GM12878 (cell line): ENCODE results near the gene PLEKHG2. TPM values are rescaled to one million over a fixed set of nuclear protein-coding genes. Genes with fewer than 3 reads are reported as not detected.

Experiments
- ATF3 ChIP-seq: IDR thresholded peaks from 2 replicates; pipeline ENCODE4 v1.6.1; 2011; ENCODE audit warnings: low read depth, mild to moderate bottlenecking, low read length, moderate library complexity, borderline replicate concordance; ENCODE audit errors: extremely low read depth
- BCL3 ChIP-seq: IDR thresholded peaks from 2 replicates; pipeline ENCODE4 v1.6.1; 2011; ENCODE audit warnings: borderline replicate concordance, low read depth, mild to moderate bottlenecking, moderate library complexity, low read length; ENCODE audit not compliant: insufficient read depth, poor library complexity, severe bottlenecking
- CREB1 ChIP-seq: IDR thresholded peaks from 2 replicates; pipeline ENCODE4 v1.6.1; 2012; ENCODE audit warnings: low read depth, mild to moderate bottlenecking, inconsistent platforms
- CREM ChIP-seq: IDR thresholded peaks from 2 replicates; pipeline ENCODE4 v1.6.1; 2014; ENCODE audit warnings: antibody characterized with exemption, low read depth
- EED ChIP-seq: sonication (generic); IDR thresholded peaks from 2 replicates; pipeline ENCODE4 v1.6.1; 2016; ENCODE audit warnings: antibody characterized with exemption, low read depth
- ESRRA ChIP-seq: IDR thresholded peaks from 2 replicates; pipeline ENCODE4 v1.6.1; 2012; ENCODE audit warnings: mild to moderate bottlenecking, low read length, improper control_type of control experiment
- IKZF2 ChIP-seq, 2 experiments: fragments of 450-650 bp; IDR thresholded peaks; 2 replicates each; pipeline ENCODE4 v1.6.1; 2017; ENCODE audit warnings: mild to moderate bottlenecking in 2 of 2, moderate library complexity in 2 of 2
- IRF3 ChIP-seq: fragments of 450-650 bp; IDR thresholded peaks from 2 replicates; pipeline ENCODE4 v1.6.1; 2014; ENCODE audit warnings: mild to moderate bottlenecking
- JUND ChIP-seq: IDR thresholded peaks from 2 replicates; pipeline ENCODE4 v1.6.1; 2012; ENCODE audit warnings: low read depth, mild to moderate bottlenecking, low read length, improper control_type of control experiment, moderate library complexity
- KAT2A ChIP-seq: conservative IDR thresholded peaks from 2 replicates; pipeline ENCODE4 v1.6.1; 2011; ENCODE audit warnings: low read depth, low read length; ENCODE audit not compliant: control insufficient read depth
- KLF5 ChIP-seq: fragments of 450-650 bp; IDR thresholded peaks from 2 replicates; pipeline ENCODE4 v1.6.1; 2014; ENCODE audit warnings: mild to moderate bottlenecking; ENCODE audit not compliant: partially characterized antibody
- MAX ChIP-seq: IDR thresholded peaks from 2 replicates; pipeline ENCODE4 v1.6.1; 2012; ENCODE audit warnings: low read depth, low read length, improper control_type of control experiment
- MYC ChIP-seq: IDR thresholded peaks from 2 replicates; pipeline ENCODE4 v1.6.1; 2011; ENCODE audit warnings: mild to moderate bottlenecking, low read length, moderate library complexity, inconsistent platforms; ENCODE audit not compliant: insufficient read depth, insufficient replicate concordance, insufficient read length, severe bottlenecking
- NBN ChIP-seq: fragments of 450-650 bp; IDR thresholded peaks from 2 replicates; pipeline ENCODE4 v1.6.1; 2016
- PAX5 ChIP-seq: IDR thresholded peaks from 2 replicates; pipeline ENCODE4 v1.6.1; 2011; ENCODE audit warnings: low read depth, low read length, borderline replicate concordance
- PML ChIP-seq: IDR thresholded peaks from 2 replicates; pipeline ENCODE4 v1.6.1; 2012; ENCODE audit warnings: low read length, inconsistent platforms
- POU2F2 ChIP-seq: IDR thresholded peaks from 3 replicates; pipeline ENCODE4 v1.6.1; 2011; ENCODE audit warnings: low read depth, mild to moderate bottlenecking, low read length, borderline replicate concordance
- RAD21 ChIP-seq: IDR thresholded peaks from 2 replicates; pipeline ENCODE4 v1.6.1; 2011; ENCODE audit warnings: mild to moderate bottlenecking, low read depth, low read length, moderate library complexity; ENCODE audit not compliant: insufficient read depth
- SP1 ChIP-seq: IDR thresholded peaks from one replicate; pipeline ENCODE4 v1.6.1; 2011; ENCODE audit warnings: low read depth, low read length
- ZBED1 ChIP-seq: IDR thresholded peaks from 2 replicates; pipeline ENCODE4 v1.6.1; 2016; ENCODE audit warnings: borderline replicate concordance
- ZNF687 ChIP-seq: fragments of 450-650 bp; IDR thresholded peaks from 2 replicates; pipeline ENCODE4 v1.6.1; 2017; ENCODE audit warnings: mild to moderate bottlenecking, moderate library complexity
- ZZZ3 ChIP-seq: IDR thresholded peaks from 2 replicates; pipeline ENCODE4 v1.6.1; 2011; ENCODE audit warnings: low read depth; ENCODE audit not compliant: control insufficient read depth, insufficient read length
- polyA plus RNA-seq, 11 experiments: library from polyadenylated mRNA; depleted of rRNA in 4 of 11; unstranded in 6 of 11; stranded (reverse) in 5 of 11; fragments of >200 nt; fragmentation: Nextera tagmentation in 4 of 11; fragmentation: Illumina TruSeq in 1 of 11; extraction: Ambion mirVana in 4 of 11; extraction: Trizol in 1 of 11; gene quantifications; 1 replicate in 1 of 11; 2 replicates in 10 of 11; pipeline versions ENCODE4 v1.2.1 to v1.2.3, GENCODE V29; 2011 to 2016; ENCODE audit warnings: inconsistent platforms in 2 of 11, missing spikeins in 2 of 11, low read depth in 1 of 11
- total RNA-seq, 4 experiments: library from RNA; depleted of rRNA in 3 of 4; stranded (reverse); fragments of >200 nt in 3 of 4; fragmentation: Illumina TruSeq in 1 of 4; extraction: Trizol in 1 of 4; gene quantifications; 2 replicates each; pipeline versions ENCODE4 v1.2.1 to v1.2.3, GENCODE V29; 2013 to 2021

PLEKHG2 gene
- total and polyA plus RNA-seq, 10 of the 15 experiments (the other 5 are each of a cell fraction or from before 2014, with no cell fraction given): 3.0 to 62.5 (median 17.2) TPM

- peak; percentile 66 for TF ChIP-seq ZNF687
- no peak for TF ChIP-seq PAX5
- TF ChIP-seq MAX: peak; percentile 92
- no peak for TF ChIP-seq ZZZ3
- peak; percentile 74; the same call in 1 of the 2 replicates for TF ChIP-seq ZBED1
- peak; percentile 75; the same call in 1 of the 2 replicates for TF ChIP-seq CREB1
- peak; percentile 74; the same call in 1 of the 2 replicates for TF ChIP-seq ESRRA
- TF ChIP-seq NBN: no peak; the same call in 1 of the 2 replicates
- TF ChIP-seq KAT2A: no peak
- TF ChIP-seq CREM: peak; percentile 61; the same call in 1 of the 2 replicates
- TF ChIP-seq IKZF2 (IDR thresholded peaks at IDR 0.05): no peak
- peak; percentile 65 for TF ChIP-seq SP1
- peak; percentile 86 for TF ChIP-seq POU2F2
- no peak for TF ChIP-seq EED
- no peak for TF ChIP-seq RAD21
- TF ChIP-seq IRF3: 0 out of 2 replicates have a peak, but pooled peaks have one; percentile 35
- TF ChIP-seq KLF5: peak; percentile 45
- TF ChIP-seq PML: peak; percentile 99
- peak; percentile 53 for TF ChIP-seq BCL3
- peak; percentile 88; the same call in 1 of the 2 replicates for TF ChIP-seq ATF3
- TF ChIP-seq MYC: peak; percentile 92
- TF ChIP-seq JUND: peak; percentile 29; the same call in 1 of the 2 replicates
Observed at GRCh38 chr19:39435499-39436349, 23.3 kb downstream of the PLEKHG2 start, which contains the start of gene RPS16 (continued).
